Brain microvascular endothelial cell (primary cell): ENCODE results near the gene CYP3A4.

Experiments
- DNase-seq: peaks from one replicate; pipeline ENCODE4 v3.0.0-alpha.2; 2020
- H3K27ac ChIP-seq: fragments of 250-450 bp; sonication (Bioruptor Pico); 2 replicates; pipeline ENCODE4 v1.5.1; 2020; ENCODE audit warnings: mild to moderate bottlenecking, moderate library complexity
- H3K27me3 ChIP-seq: fragments of 250-450 bp; sonication (Bioruptor Pico); replicated peaks from 2 replicates; pipeline ENCODE4 v1.5.1; 2020; ENCODE audit warnings: mild to moderate bottlenecking
- H3K36me3 ChIP-seq: fragments of 250-450 bp; sonication (Bioruptor Pico); replicated peaks from 2 replicates; pipeline ENCODE4 v1.5.1; 2020; ENCODE audit warnings: mild to moderate bottlenecking
- H3K4me3 ChIP-seq: 2 replicates; pipeline ENCODE4 v1.5.1; 2011; ENCODE audit warnings: low read depth, mild to moderate bottlenecking, control low read depth, low read length, moderate library complexity
- in situ Hi-C: cut with HindIII; loops from 2 replicates; pipeline ENCODE4 v1.10.0; 2017; ENCODE audit warnings: low sequenced_read_pairs, low pct_ligation_motif_present
- TF ChIP-seq, protein P1 (sequence below): IDR thresholded peaks from 2 replicates; pipeline ENCODE4 v1.5.1; 2011; ENCODE audit warnings: low read depth, mild to moderate bottlenecking, moderate library complexity, low read length, control low read depth, inconsistent platforms; ENCODE audit errors: missing control alignments

Gene CYP3A4

DNA sequence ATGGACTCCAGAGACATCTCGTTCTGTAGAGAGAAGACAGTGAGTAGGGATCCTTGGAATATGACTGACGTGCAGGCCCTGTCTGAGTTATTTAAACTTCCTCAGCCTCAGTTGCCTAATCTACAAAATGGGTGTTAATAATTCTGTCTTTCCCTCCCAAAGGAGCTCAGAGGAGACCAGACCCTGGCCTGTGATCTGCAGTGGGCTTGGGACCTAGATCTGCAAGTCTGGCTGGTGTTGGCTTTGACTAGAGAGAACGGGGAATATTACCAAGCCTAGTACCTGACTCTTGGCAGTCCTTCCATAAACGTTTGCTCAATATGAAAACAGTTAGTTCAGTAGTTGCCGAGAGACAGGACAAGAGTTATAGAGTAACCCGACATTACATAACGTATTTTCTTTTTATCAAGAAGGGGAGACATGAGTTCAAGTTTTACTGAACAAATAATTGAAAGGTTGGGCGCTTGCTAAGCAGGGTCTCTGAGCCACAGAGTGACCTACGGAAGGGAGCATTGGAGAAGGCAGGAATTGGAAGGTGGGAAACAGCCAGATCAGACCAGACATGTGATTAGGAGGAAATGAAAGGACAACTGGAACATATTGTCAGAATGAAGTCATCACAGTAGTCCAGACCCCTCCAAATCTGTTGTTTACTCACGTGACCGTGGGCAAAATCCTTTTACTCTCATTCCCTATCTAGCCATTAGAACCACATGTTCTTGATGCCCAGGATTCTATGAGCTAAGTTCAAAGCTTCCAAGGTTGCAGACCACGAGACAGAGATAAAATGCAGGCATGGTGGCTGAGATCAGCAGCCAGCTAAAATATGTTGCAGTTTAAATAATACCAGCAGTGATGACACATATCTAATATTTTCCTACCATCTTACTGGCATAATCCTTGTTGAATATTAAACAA, 10.9 kb upstream of the CYP3A4 start:
- no peaks in the 10 kb centered on the region for H3K36me3 ChIP-seq
- in situ Hi-C loops = no loop called here
- TF ChIP-seq, protein P1, sequence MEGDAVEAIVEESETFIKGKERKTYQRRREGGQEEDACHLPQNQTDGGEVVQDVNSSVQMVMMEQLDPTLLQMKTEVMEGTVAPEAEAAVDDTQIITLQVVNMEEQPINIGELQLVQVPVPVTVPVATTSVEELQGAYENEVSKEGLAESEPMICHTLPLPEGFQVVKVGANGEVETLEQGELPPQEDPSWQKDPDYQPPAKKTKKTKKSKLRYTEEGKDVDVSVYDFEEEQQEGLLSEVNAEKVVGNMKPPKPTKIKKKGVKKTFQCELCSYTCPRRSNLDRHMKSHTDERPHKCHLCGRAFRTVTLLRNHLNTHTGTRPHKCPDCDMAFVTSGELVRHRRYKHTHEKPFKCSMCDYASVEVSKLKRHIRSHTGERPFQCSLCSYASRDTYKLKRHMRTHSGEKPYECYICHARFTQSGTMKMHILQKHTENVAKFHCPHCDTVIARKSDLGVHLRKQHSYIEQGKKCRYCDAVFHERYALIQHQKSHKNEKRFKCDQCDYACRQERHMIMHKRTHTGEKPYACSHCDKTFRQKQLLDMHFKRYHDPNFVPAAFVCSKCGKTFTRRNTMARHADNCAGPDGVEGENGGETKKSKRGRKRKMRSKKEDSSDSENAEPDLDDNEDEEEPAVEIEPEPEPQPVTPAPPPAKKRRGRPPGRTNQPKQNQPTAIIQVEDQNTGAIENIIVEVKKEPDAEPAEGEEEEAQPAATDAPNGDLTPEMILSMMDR = no peak
- H3K4me3 ChIP-seq = no peak overlapping the region
- H3K27ac ChIP-seq = no peak overlapping the region
- DNase-seq = peak; percentile 6
- H3K27me3 ChIP-seq = no peaks in the 10 kb centered on the region

DNA sequence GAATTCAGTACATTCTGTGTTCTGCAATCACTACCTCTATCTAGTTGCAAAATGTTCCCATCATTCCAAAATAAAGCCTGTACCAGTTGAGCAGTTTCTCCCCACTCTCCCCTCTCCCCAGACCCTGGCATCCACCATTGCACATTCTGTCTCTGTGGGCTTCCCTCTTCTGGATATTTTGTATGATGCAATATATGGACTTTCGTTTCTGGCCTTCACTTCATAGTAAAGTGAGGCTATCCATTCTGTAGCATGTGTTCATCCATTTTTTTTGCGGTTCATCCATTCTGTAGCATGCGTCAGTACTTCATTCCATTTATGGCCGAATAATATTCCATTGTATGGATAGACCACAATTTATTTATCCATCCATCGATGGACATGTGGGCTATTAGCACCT, 9.5 kb upstream of the CYP3A4 start:
- in situ Hi-C loops = no loop called here

DNA sequence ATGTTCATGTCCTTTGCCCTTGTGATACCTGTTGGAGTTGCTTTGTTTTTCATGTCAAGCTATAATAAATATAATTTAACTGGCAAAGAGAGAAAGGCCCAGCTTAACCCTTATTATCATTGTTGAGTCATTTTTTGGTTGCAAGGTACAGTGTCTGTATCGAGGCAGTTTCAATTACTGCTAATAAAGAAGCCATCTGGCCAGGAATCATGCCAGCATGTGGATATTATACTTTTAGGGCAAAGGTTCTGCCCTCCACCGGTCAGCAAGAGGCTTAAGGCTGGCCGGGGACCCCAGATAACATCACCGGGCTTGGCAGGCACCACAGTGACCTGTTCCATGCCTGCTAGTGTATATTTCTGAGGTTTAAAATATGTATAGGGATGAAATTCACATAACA, 9.0 kb upstream of the CYP3A4 start:
- DNase-seq = no peak
- in situ Hi-C loops = no loop called here
- TF ChIP-seq, protein P1 = no peak
- no peak overlapping the region for H3K4me3 ChIP-seq
- H3K36me3 ChIP-seq = no peaks in the 10 kb centered on the region
- H3K27ac ChIP-seq = no peak overlapping the region
- H3K27me3 ChIP-seq = no peaks in the 10 kb centered on the region

More for the DNA sequence above, 9.5 kb upstream of the CYP3A4 start:
- H3K27ac ChIP-seq = no peak overlapping the region
- TF ChIP-seq, protein P1 = no peak
- no peaks in the 10 kb centered on the region for H3K36me3 ChIP-seq
- no peak overlapping the region for H3K4me3 ChIP-seq
- no peaks in the 10 kb centered on the region for H3K27me3 ChIP-seq
- no peak for DNase-seq

DNA sequence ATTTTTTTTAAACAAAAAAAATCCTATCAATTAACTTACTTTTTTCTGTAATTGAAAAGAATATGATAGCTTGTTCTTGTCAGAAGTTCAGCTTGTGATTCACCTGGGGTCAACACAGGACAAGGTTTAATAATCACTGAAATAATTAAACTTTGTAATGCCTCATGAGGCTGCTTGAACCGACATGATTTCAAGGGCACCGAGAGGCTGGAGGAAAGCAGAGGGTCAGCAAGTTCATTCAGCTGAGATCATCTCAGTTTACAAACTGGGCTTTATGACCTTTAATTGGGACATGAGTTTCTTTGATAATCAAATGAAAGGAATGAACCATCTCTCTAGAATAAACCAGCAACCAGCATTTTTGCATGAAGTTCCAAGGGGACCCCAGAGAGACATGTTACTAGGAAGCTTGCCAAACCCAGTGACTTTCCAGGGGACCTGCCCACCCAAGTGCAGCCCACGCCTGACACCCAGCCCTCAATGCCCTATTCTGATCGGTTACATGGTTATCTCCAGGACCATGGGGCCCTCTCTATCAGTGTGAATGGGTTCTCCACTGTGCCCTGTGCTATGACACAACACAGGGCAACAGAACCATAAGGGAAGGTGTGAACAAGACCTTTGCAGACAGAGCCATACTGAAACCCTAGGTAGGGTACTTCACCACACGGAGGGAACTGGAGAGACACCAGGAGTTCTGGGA, 7.8 kb upstream of the CYP3A4 start:
- Histone ChIP-seq H3K36me3 (no peaks in the 10 kb centered on the region), H3K27ac (no peak overlapping the region), H3K27me3 (no peaks in the 10 kb centered on the region), H3K4me3 (no peak overlapping the region)
- TF ChIP-seq, protein P1 = no peak
- DNase-seq = no peak
- in situ Hi-C loops = no loop called here

DNA sequence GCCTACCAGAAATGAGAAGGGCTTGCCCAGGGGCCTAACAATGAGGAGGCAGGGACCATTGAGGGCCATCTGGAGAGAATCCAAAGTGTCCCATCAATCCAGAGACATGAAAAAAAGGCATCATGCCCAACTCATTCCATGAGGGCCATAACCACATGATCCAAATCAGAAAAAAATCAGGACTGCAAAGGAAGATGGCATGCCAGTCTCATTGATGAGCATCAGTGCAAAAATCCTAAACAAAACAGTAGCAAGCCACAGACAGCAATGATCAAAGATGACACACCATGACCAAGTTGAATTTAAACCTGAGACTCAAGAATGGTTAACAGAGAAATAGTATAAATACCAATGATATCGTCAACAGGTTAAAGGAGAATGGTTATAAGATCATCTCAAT, 7.0 kb upstream of the CYP3A4 start:
- DNase-seq = peak; percentile 24
- Histone ChIP-seq H3K36me3 (no peaks in the 10 kb centered on the region), H3K4me3 (no peak overlapping the region), H3K27me3 (no peaks in the 10 kb centered on the region), H3K27ac (no peak overlapping the region)
- TF ChIP-seq, protein P1 = no peak
- in situ Hi-C loops = no loop called here
